Glutamatergic neuron (in vitro differentiated cells): ENCODE data around the gene IPPK. TPM values are rescaled to one million over a fixed set of nuclear protein-coding genes. Genes with fewer than 3 reads are reported as not detected.

ENCODE experiments used
- DNase-seq: peaks from one replicate; pipeline ENCODE4 v3.0.0; 2022
- H3K27ac Mint-ChIP-seq: one replicate; pipeline ENCODE4 v1.8.0; 2020; ENCODE audit warnings: mild to moderate bottlenecking, mixed read lengths, inconsistent platforms; ENCODE audit not compliant: unreplicated experiment
- H3K27me3 Mint-ChIP-seq: one replicate; pipeline ENCODE4 v1.8.0; 2020; ENCODE audit warnings: mild to moderate bottlenecking, moderate library complexity, mixed read lengths, inconsistent platforms; ENCODE audit not compliant: unreplicated experiment
- H3K36me3 Mint-ChIP-seq: one replicate; pipeline ENCODE4 v1.8.0; 2020; ENCODE audit warnings: mild to moderate bottlenecking, mixed read lengths, inconsistent platforms; ENCODE audit not compliant: unreplicated experiment
- H3K4me1 Mint-ChIP-seq: one replicate; pipeline ENCODE4 v1.8.0; 2020; ENCODE audit warnings: mild to moderate bottlenecking, low read depth, mixed read lengths, inconsistent platforms; ENCODE audit not compliant: unreplicated experiment
- H3K4me3 Mint-ChIP-seq: one replicate; pipeline ENCODE4 v1.8.0; 2020; ENCODE audit warnings: mild to moderate bottlenecking, mixed read lengths, inconsistent platforms; ENCODE audit not compliant: unreplicated experiment
- H3K9me3 Mint-ChIP-seq: one replicate; pipeline ENCODE4 v1.8.0; 2020; ENCODE audit warnings: mild to moderate bottlenecking, moderate library complexity, mixed read lengths, inconsistent platforms; ENCODE audit not compliant: unreplicated experiment
- total RNA-seq: library from RNA; stranded (reverse); fragmentation: NEBNext Ultra II Directional; extraction: Animal tissue kit (Norgen Biotek cat#: 25700); gene quantifications from one replicate; pipeline ENCODE4 v1.2.1, GENCODE V29; 2021; ENCODE audit not compliant: unreplicated experiment
- TF ChIP-seq, protein P1 (sequence below): fragments of 200-600 bp; sonication (generic); IDR thresholded peaks from one replicate; pipeline ENCODE4 v1.5.0; 2021; ENCODE audit not compliant: partially characterized antibody, unreplicated experiment

The IPPK gene
- total RNA-seq, 1 donor from 2014 or later = 7.0 TPM

DNA sequence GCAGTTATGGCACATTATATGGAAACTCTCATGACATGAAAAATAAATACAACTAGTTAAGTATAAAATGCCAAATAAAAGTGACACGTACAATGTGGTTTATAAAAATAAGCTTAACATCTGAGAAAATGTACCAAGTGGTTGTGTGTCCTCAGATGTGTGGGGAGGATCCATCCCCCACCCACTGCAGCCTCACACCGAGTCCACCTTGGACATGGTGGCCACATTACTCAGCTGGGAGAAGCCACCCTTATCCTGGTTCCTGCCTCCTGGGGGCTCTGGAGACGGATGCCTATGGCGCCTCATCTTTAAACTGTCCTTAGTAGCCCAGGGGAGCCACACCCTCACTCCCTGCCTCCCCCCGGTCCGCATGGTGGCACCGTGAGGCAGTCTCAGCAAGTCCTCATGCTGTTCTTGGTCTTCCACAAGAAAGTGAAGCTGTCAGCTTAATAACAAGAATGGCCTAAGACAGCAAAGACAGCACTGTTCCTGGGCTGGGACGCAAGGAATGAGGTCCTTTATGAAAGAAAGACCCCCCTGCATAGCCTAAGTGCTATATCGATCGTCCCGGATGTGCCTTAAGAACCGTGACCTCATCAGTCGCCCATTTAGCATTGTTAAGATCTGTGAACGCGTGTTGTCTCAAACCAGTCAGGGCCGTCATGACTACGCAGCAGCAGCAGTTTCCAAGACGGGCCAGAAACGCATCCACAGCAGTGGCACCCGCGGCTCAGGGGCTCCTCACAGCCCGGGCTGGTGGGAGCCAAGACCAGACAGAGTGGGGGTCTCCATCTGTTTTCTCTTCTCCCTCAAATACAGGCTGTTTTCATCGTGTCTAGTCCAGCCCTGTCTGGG lies 56.4 kb downstream of the IPPK start:
- no peak overlapping the region for H3K4me3 Mint-ChIP-seq
- peaks cover 4% of the 10 kb centered on the region for H3K4me1 Mint-ChIP-seq
- peaks cover 7% of the 10 kb centered on the region for H3K27me3 Mint-ChIP-seq
- H3K9me3 Mint-ChIP-seq = no peaks in the 10 kb centered on the region
- peaks cover 4% of the 10 kb centered on the region for H3K36me3 Mint-ChIP-seq
- H3K27ac Mint-ChIP-seq = no peak overlapping the region
- TF ChIP-seq, protein P1, sequence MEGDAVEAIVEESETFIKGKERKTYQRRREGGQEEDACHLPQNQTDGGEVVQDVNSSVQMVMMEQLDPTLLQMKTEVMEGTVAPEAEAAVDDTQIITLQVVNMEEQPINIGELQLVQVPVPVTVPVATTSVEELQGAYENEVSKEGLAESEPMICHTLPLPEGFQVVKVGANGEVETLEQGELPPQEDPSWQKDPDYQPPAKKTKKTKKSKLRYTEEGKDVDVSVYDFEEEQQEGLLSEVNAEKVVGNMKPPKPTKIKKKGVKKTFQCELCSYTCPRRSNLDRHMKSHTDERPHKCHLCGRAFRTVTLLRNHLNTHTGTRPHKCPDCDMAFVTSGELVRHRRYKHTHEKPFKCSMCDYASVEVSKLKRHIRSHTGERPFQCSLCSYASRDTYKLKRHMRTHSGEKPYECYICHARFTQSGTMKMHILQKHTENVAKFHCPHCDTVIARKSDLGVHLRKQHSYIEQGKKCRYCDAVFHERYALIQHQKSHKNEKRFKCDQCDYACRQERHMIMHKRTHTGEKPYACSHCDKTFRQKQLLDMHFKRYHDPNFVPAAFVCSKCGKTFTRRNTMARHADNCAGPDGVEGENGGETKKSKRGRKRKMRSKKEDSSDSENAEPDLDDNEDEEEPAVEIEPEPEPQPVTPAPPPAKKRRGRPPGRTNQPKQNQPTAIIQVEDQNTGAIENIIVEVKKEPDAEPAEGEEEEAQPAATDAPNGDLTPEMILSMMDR = no peak
- DNase-seq = no peak

GRCh38 chr9:92612816-92613215 lies 57.1 kb downstream of the IPPK start:
- H3K36me3 Mint-ChIP-seq = peaks cover 4% of the 10 kb centered on the region
- TF ChIP-seq, protein P1 = no peak
- H3K27ac Mint-ChIP-seq = no peak overlapping the region
- H3K27me3 Mint-ChIP-seq = peaks cover 7% of the 10 kb centered on the region
- no peak overlapping the region for H3K4me3 Mint-ChIP-seq
- DNase-seq = no peak
- peaks cover 8% of the 10 kb centered on the region for H3K4me1 Mint-ChIP-seq
- no peaks in the 10 kb centered on the region for H3K9me3 Mint-ChIP-seq

GRCh38 chr9:92612292-92612691 lies 57.6 kb downstream of the IPPK start:
- H3K36me3 Mint-ChIP-seq = peaks cover 4% of the 10 kb centered on the region
- TF ChIP-seq, protein P1 = no peak
- peaks cover 7% of the 10 kb centered on the region for H3K27me3 Mint-ChIP-seq
- H3K4me1 Mint-ChIP-seq = peaks cover 8% of the 10 kb centered on the region
- no peak overlapping the region for H3K4me3 Mint-ChIP-seq
- no peaks in the 10 kb centered on the region for H3K9me3 Mint-ChIP-seq
- no peak for DNase-seq
- H3K27ac Mint-ChIP-seq = peak overlapping the region; percentile 79

DNA sequence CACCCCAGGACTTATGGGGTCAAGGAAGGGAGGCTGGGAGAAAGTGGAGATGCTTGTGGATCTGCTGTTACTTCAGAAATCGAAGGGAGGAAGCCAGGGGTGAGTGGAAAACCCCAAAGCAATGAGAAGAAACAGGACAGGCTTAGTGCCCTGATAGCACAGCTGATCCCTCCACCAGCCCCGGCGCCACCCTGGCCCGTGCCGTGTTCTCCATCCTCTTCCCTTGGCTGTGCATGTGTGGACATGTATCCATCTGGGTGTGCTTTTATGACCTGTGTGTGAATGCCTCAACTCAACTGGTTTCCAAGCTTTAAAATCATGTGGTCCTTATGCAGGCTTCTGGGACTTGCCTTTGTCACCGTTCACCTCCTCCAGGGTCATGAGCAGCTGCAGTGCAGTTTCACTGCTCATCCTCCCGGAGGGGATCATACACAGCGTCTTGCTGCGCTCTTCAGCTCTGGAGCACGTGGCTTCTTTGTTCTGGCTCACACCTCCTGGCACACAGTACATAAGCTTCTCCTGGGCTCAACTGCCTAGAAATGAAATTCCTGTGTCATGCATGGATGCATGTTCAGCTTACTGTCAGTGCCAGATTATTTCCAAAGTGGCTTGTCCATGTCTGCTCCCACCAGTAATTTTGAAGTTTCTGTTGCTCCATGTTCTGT lies 58.2 kb downstream of the IPPK start:
- H3K27ac Mint-ChIP-seq = peak overlapping the region; percentile 79
- peaks cover 8% of the 10 kb centered on the region for H3K4me1 Mint-ChIP-seq
- no peak for DNase-seq
- H3K9me3 Mint-ChIP-seq = no peaks in the 10 kb centered on the region
- TF ChIP-seq, protein P1 = no peak
- no peak overlapping the region for H3K4me3 Mint-ChIP-seq
- H3K27me3 Mint-ChIP-seq = peaks cover 7% of the 10 kb centered on the region
- peaks cover 4% of the 10 kb centered on the region for H3K36me3 Mint-ChIP-seq
